OCI-LY7 (cell line): ENCODE measurements around the gene PLK4. TPM values are rescaled to one million over a fixed set of nuclear protein-coding genes. Genes with fewer than 3 reads are reported as not detected.

ENCODE experiments used
- BruUV-seq: library from RNA; stranded (reverse); fragments of 400-500 nt; replicated peaks from 2 replicates; lab custom pipeline; 2021; lab: Mats Ljungman, UMichigan
- CTCF ChIA-PET: fragments of 300-600 bp; sonication (Branson Sonifier 250); formaldehyde crosslinking; loops from one replicate; lab custom pipeline; 2022; ENCODE audit warnings: antibody characterized with exemption; ENCODE audit not compliant: unreplicated experiment; lab: Charles Lee
- POLR2A ChIA-PET: fragments of 300-600 bp; sonication (Branson Sonifier 250); formaldehyde crosslinking; loops from one replicate; lab custom pipeline; 2022; ENCODE audit warnings: antibody characterized with exemption; lab: Charles Lee
- DNase-seq: peaks from one replicate; pipeline ENCODE4 v3.0.0-alpha.2; 2015; ENCODE audit warnings: low spot score
- H2AFZ ChIP-seq: fragments of 200-600 bp; sonication (generic), shearing (Covaris generic); 2 replicates; pipeline ENCODE4 v1.6.1; 2014; ENCODE audit warnings: mild to moderate bottlenecking, antibody characterized with exemption, low read length, moderate library complexity
- H3K27ac ChIP-seq: fragments of 200-600 bp; sonication (generic); 2 replicates; pipeline ENCODE4 v1.5.1; 2014; ENCODE audit warnings: mixed run types, low read depth, mild to moderate bottlenecking, moderate library complexity, low read length, inconsistent platforms; ENCODE audit not compliant: poor library complexity, severe bottlenecking
- H3K36me3 ChIP-seq: fragments of 200-600 bp; sonication (generic); 2 replicates; pipeline ENCODE4 v1.6.1; 2014; ENCODE audit warnings: mild to moderate bottlenecking, antibody characterized with exemption, low read length, moderate library complexity, mixed read lengths; ENCODE audit not compliant: insufficient read depth
- H3K4me1 ChIP-seq: fragments of 200-600 bp; sonication (generic); 2 replicates; pipeline ENCODE4 v1.5.1; 2014; ENCODE audit warnings: mild to moderate bottlenecking, low read length; ENCODE audit not compliant: insufficient read depth, poor library complexity, severe bottlenecking
- H3K4me2 ChIP-seq: fragments of 200-600 bp; sonication (generic); 2 replicates; pipeline ENCODE4 v1.6.1; 2014; ENCODE audit warnings: mild to moderate bottlenecking, low read length
- H3K4me3 ChIP-seq: fragments of 200-600 bp; sonication (generic); 2 replicates; pipeline ENCODE4 v1.5.1; 2014; ENCODE audit warnings: mild to moderate bottlenecking, low read depth, low read length; ENCODE audit not compliant: poor library complexity, severe bottlenecking
- H3K79me2 ChIP-seq: fragments of 200-600 bp; sonication (generic); 2 replicates; pipeline ENCODE4 v1.6.1; 2016; ENCODE audit warnings: low read depth, mild to moderate bottlenecking, low read length, moderate library complexity, mixed read lengths; ENCODE audit not compliant: insufficient read depth
- H3K9me2 ChIP-seq: fragments of 200-600 bp; sonication (generic); 2 replicates; pipeline ENCODE4 v1.6.1; 2016; ENCODE audit warnings: mild to moderate bottlenecking, low read length, mixed read lengths; ENCODE audit not compliant: insufficient read depth
- H3K9me3 ChIP-seq: fragments of 200-600 bp; sonication (generic); 2 replicates; pipeline ENCODE4 v1.6.1; 2014; ENCODE audit warnings: mild to moderate bottlenecking, mixed run types, low read length, mixed read lengths
- H4K20me1 ChIP-seq: fragments of 200-600 bp; sonication (generic); 2 replicates; pipeline ENCODE4 v1.6.1; 2014; ENCODE audit warnings: mild to moderate bottlenecking, antibody characterized with exemption, low read length, moderate library complexity, mixed read lengths; ENCODE audit not compliant: insufficient read depth
- CTCF ChIP-seq: fragments of 200-600 bp; sonication (generic); conservative IDR thresholded peaks from 2 replicates; pipeline ENCODE4 v1.5.1; 2014; ENCODE audit warnings: mild to moderate bottlenecking, antibody characterized with exemption, low read length, moderate library complexity, mixed read lengths
- EZH2phosphoT487 ChIP-seq: fragments of 200-600 bp; sonication (generic); IDR thresholded peaks from 2 replicates; pipeline ENCODE4 v1.6.1; 2018; ENCODE audit warnings: low read depth, borderline replicate concordance, mild to moderate bottlenecking, mixed run types, antibody characterized with exemption, low read length, moderate library complexity, mixed read lengths
- intact Hi-C: fragments of 100-400 bp; cut with micrococcal nuclease; formaldehyde crosslinking; loops from one replicate; pipeline ENCODE4 v1.10.0; 2022; ENCODE audit not compliant: unreplicated experiment
- total RNA-seq, 2 experiments: library from RNA; depleted of rRNA in 1 of 2; stranded (reverse); fragments of >200 nt in 1 of 2; shearing (Covaris generic) in 1 of 2; gene quantifications; 2 replicates each; pipeline ENCODE4 v1.2.3, GENCODE V29; 2014 to 2022

The PLK4 gene
- total RNA-seq, 2 experiments from 2014 or later = 68.3 to 74.1 TPM

GRCh38 chr4:127852661-127853060 is 28.0 kb upstream of the PLK4 start:
- no peak for DNase-seq
- H3K36me3 ChIP-seq = no peaks in the 10 kb centered on the region
- no peak overlapping the region for H3K27ac ChIP-seq
- no peak overlapping the region for H3K4me3 ChIP-seq
- no peak overlapping the region for H3K4me2 ChIP-seq
- BruUV-seq = no TSS peak
- POLR2A ChIA-PET = interaction anchor here (0.7 kb wide), 1 partner anchor 1818 kb away, joined by 3 read pairs; no protein-coding TSS in a partner anchor
- intact Hi-C loops = no loop called here
- H3K9me3 ChIP-seq = peaks cover 24% of the 10 kb centered on the region
- no peaks in the 10 kb centered on the region for H3K9me2 ChIP-seq
- H2AFZ ChIP-seq = no peak overlapping the region
- CTCF ChIA-PET = no interaction called here
- no peaks in the 10 kb centered on the region for H4K20me1 ChIP-seq
- TF ChIP-seq CTCF = no peak
- peaks cover 6% of the 10 kb centered on the region for H3K4me1 ChIP-seq
- H3K79me2 ChIP-seq = no peaks in the 10 kb centered on the region

GRCh38 chr4:127856196-127856812 is 24.4 kb upstream of the PLK4 start:
- no peak overlapping the region for H3K4me3 ChIP-seq
- no peak overlapping the region for H3K27ac ChIP-seq
- POLR2A ChIA-PET = interaction anchor here (0.6 to 1.2 kb wide), 3 partner anchors 9 to 121 kb away, joined by 3 read pairs; no protein-coding TSS in a partner anchor
- TF ChIP-seq EZH2phosphoT487 = no peak
- no peak for TF ChIP-seq CTCF
- H3K4me1 ChIP-seq = peaks cover 6% of the 10 kb centered on the region
- no peaks in the 10 kb centered on the region for H4K20me1 ChIP-seq
- no peaks in the 10 kb centered on the region for H3K36me3 ChIP-seq
- no peak overlapping the region for H2AFZ ChIP-seq
- H3K9me2 ChIP-seq = peaks cover 3% of the 10 kb centered on the region; the same call in 1 of the 2 replicates
- no peak overlapping the region for H3K4me2 ChIP-seq
- DNase-seq = no peak
- H3K9me3 ChIP-seq = peaks cover 12% of the 10 kb centered on the region; the same call in 1 of the 2 replicates
- BruUV-seq = no TSS peak
- intact Hi-C loops = no loop called here
- CTCF ChIA-PET = no interaction called here
- no peaks in the 10 kb centered on the region for H3K79me2 ChIP-seq

- TF ChIP-seq CTCF (no peak), EZH2phosphoT487 (no peak)
- peaks cover 3% of the 10 kb centered on the region; the same call in 1 of the 2 replicates for H3K9me2 ChIP-seq
- intact Hi-C loops = no loop called here
- no TSS peak for BruUV-seq
- H3K79me2 ChIP-seq = no peaks in the 10 kb centered on the region
- no peak for DNase-seq
- H3K36me3 ChIP-seq = no peaks in the 10 kb centered on the region
- CTCF ChIA-PET = interaction anchor here (0.6 kb wide), 1 partner anchor 1345 kb away, joined by 3 read pairs; no protein-coding TSS in a partner anchor
- no peaks in the 10 kb centered on the region for H4K20me1 ChIP-seq
- H3K4me1 ChIP-seq = peaks cover 6% of the 10 kb centered on the region
- peaks cover 12% of the 10 kb centered on the region; the same call in 1 of the 2 replicates for H3K9me3 ChIP-seq
- H2AFZ ChIP-seq = no peak overlapping the region
- H3K4me2 ChIP-seq = no peak overlapping the region
- H3K27ac ChIP-seq = no peak overlapping the region
- POLR2A ChIA-PET = interaction anchor here (0.7 to 1.4 kb wide), 4 partner anchors 17 to 120 kb away, joined by 3 read pairs; no protein-coding TSS in a partner anchor
- no peak overlapping the region for H3K4me3 ChIP-seq
Observed at GRCh38 chr4:127856813-127857447, 23.8 kb upstream of the PLK4 start.
